Forelimb muscle (tissue), 1 donor: ENCODE measurements around the gene CCDC158. TPM values are rescaled to one million over a fixed set of nuclear protein-coding genes. Genes with fewer than 3 reads are reported as not detected.
"Not testable (repeated sequence)": the region's sequence is repeated elsewhere in the genome, so short reads cannot be mapped to it uniquely, and the experiment has no call there.

Experiments used
- DNase-seq: peaks from one replicate; pipeline ENCODE4 v3.0.0-alpha.2; 2013; ENCODE audit warnings: low read depth
- polyA plus RNA-seq: library from polyadenylated mRNA; unstranded; fragments of 120-200 nt; gene quantifications from one replicate; pipeline ENCODE4 v1.2.1, GENCODE V29; 2013; ENCODE audit not compliant: insufficient read length

Gene CCDC158
- polyA plus RNA-seq, 1 donor: 0.75 TPM

GRCh38 chr4:76311896-76312331 lies 109.0 kb downstream of the CCDC158 start:
- DNase-seq: no peak

GRCh38 chr4:76310683-76311082 lies 110.3 kb downstream of the CCDC158 start:
- DNase-seq: no peak

- no peak for DNase-seq
These were observed 110.9 kb downstream of the CCDC158 start for GRCh38 chr4:76309939-76310550.

GRCh38 chr4:76308548-76308947 lies 112.4 kb downstream of the CCDC158 start:
- no peak for DNase-seq

- no peak for DNase-seq
These were observed 113.3 kb downstream of the CCDC158 start for GRCh38 chr4:76307660-76308014.

- DNase-seq: no peak
These were observed 113.9 kb downstream of the CCDC158 start for GRCh38 chr4:76306882-76307659.

- no peak for DNase-seq
These were observed 114.7 kb downstream of the CCDC158 start, which contains the start of gene STBD1 for GRCh38 chr4:76305971-76306881. TSS of gene STBD1 (plus strand) at chr4:76306733. CDS start at chr4:76306770, 37 bp downstream.

- DNase-seq: no peak
These were observed 115.8 kb downstream of the CCDC158 start for GRCh38 chr4:76305033-76305687.

GRCh38 chr4:76302826-76303438 lies 118.0 kb downstream of the CCDC158 start:
- no peak for DNase-seq

- DNase-seq: no peak
These were observed 119.2 kb downstream of the CCDC158 start for GRCh38 chr4:76301775-76302162.

GRCh38 chr4:76301068-76301774 lies 119.7 kb downstream of the CCDC158 start:
- no peak for DNase-seq

- DNase-seq: no peak
These were observed 120.9 kb downstream of the CCDC158 start for GRCh38 chr4:76300012-76300411.

GRCh38 chr4:76298227-76298626 lies 122.7 kb downstream of the CCDC158 start:
- no peak for DNase-seq

GRCh38 chr4:76296286-76296820 lies 124.6 kb downstream of the CCDC158 start:
- DNase-seq: no peak

- no peak for DNase-seq
These were observed 127.2 kb downstream of the CCDC158 start for GRCh38 chr4:76293772-76294171.

- DNase-seq: no peak
These were observed 128.2 kb downstream of the CCDC158 start for GRCh38 chr4:76292730-76293129.

- DNase-seq: not testable (repeated sequence)
These were observed 133.1 kb downstream of the CCDC158 start for GRCh38 chr4:76287811-76288210.

GRCh38 chr4:76283900-76284299 lies 137.0 kb downstream of the CCDC158 start:
- no peak for DNase-seq

- DNase-seq: no peak
These were observed 137.8 kb downstream of the CCDC158 start for GRCh38 chr4:76282941-76283689.

- not testable (repeated sequence) for DNase-seq
These were observed 139.3 kb downstream of the CCDC158 start for GRCh38 chr4:76281594-76281993.
